GM21825 (cell line): ENCODE data around the gene FMO4.
"Not testable (repeated sequence)": the region's sequence is repeated elsewhere in the genome, so short reads cannot be mapped to it uniquely, and the experiment has no call there.

Experiments used
- ATAC-seq: cut with Tn5 transposase; IDR thresholded peaks from one replicate; pipeline ENCODE4 v1.9.1; 2021; ENCODE audit warnings: mild to moderate bottlenecking, moderate library complexity; ENCODE audit not compliant: unreplicated experiment

FMO4 gene

GRCh38 chr1:171384496-171384895 is 70.5 kb downstream of the FMO4 start:
- no peak for ATAC-seq

- no peak for ATAC-seq
Observed at GRCh38 chr1:171389171-171389570, 75.2 kb downstream of the FMO4 start.

- not testable (repeated sequence) for ATAC-seq
Observed at GRCh38 chr1:171390740-171391139, 76.8 kb downstream of the FMO4 start.
